Liver (tissue), 9 donors: ENCODE results near the gene JPH3. TPM values are rescaled to one million over a fixed set of nuclear protein-coding genes. Genes with fewer than 3 reads are reported as not detected.

Experiments used
- DNase-seq: peaks from one replicate; pipeline ENCODE4 v3.0.0-alpha.2; 2017; ENCODE audit warnings: low spot score
- H3K27ac ChIP-seq, 2 donors: one replicate each; pipeline ENCODE4 v1.7.0; 2013; ENCODE audit warnings: inconsistent platforms in 2 of 2, low read length in 2 of 2, control low read depth in 1 of 2, low read depth in 1 of 2, mild to moderate bottlenecking in 1 of 2
- H3K27me3 ChIP-seq, 4 donors: one replicate each; pipeline versions ENCODE4 v1.6.1 to v1.7.0; 2013; ENCODE audit warnings: low read length in 3 of 4, inconsistent platforms in 1 of 4, mild to moderate bottlenecking in 1 of 4, moderate library complexity in 1 of 4; ENCODE audit not compliant: control insufficient read depth in 4 of 4, insufficient read depth in 4 of 4
- H3K36me3 ChIP-seq, 4 donors: one replicate each; pipeline versions ENCODE4 v1.6.1 to v1.7.0; 2013; ENCODE audit warnings: low read length in 3 of 4, mild to moderate bottlenecking in 3 of 4, low read depth in 1 of 4, moderate library complexity in 1 of 4; ENCODE audit not compliant: control insufficient read depth in 4 of 4, insufficient read depth in 3 of 4
- H3K4me1 ChIP-seq, 4 donors: one replicate each; pipeline versions ENCODE4 v1.6.1 to v1.7.0; 2013; ENCODE audit warnings: low read length in 3 of 4, mild to moderate bottlenecking in 3 of 4, moderate library complexity in 1 of 4; ENCODE audit not compliant: control insufficient read depth in 4 of 4, insufficient read depth in 4 of 4
- H3K4me3 ChIP-seq, 3 donors: one replicate each; pipeline versions ENCODE4 v1.6.1 to v1.7.0; 2013; ENCODE audit warnings: low read length in 3 of 3, control low read depth in 1 of 3, low read depth in 1 of 3, mild to moderate bottlenecking in 1 of 3
- H3K9ac ChIP-seq, 2 donors: one replicate each; pipeline ENCODE4 v1.7.0; 2013; ENCODE audit warnings: low read length in 2 of 2, mild to moderate bottlenecking in 2 of 2, moderate library complexity in 2 of 2, control low read depth in 1 of 2, low read depth in 1 of 2
- H3K9me3 ChIP-seq, 4 donors: one replicate each; pipeline versions ENCODE4 v1.6.1 to v1.7.0; 2013; ENCODE audit warnings: low read length in 3 of 4; ENCODE audit not compliant: control insufficient read depth in 4 of 4
- CTCF ChIP-seq: fragments of 150-350 bp; IDR thresholded peaks from 2 replicates; pipeline ENCODE4 v1.5.1; 2017; ENCODE audit warnings: improper control_type of control experiment, low read depth, low read length; ENCODE audit not compliant: missing input control
- EGR1 ChIP-seq, 2 donors: IDR thresholded peaks; 2 replicates each; pipeline ENCODE4 v1.6.1; 2016 to 2018; ENCODE audit warnings: antibody characterized with exemption in 2 of 2, low read depth in 2 of 2
- FOXA1 ChIP-seq: IDR thresholded peaks from 2 replicates; pipeline ENCODE4 v1.6.1; 2016; ENCODE audit warnings: antibody characterized with exemption
- FOXA2 ChIP-seq: IDR thresholded peaks from 2 replicates; pipeline ENCODE4 v1.6.1; 2016; ENCODE audit warnings: antibody characterized with exemption
- GABPA ChIP-seq, 2 donors: IDR thresholded peaks in 1 of 2; conservative IDR thresholded peaks in 1 of 2; 2 replicates each; pipeline ENCODE4 v1.6.1; 2016; ENCODE audit warnings: antibody characterized with exemption in 2 of 2, mild to moderate bottlenecking in 1 of 2, moderate library complexity in 1 of 2
- HNF4A ChIP-seq, 2 donors: conservative IDR thresholded peaks; 2 replicates each; pipeline ENCODE4 v1.6.1; 2016; ENCODE audit warnings: antibody characterized with exemption in 2 of 2, mild to moderate bottlenecking in 2 of 2
- HNF4G ChIP-seq: IDR thresholded peaks from 2 replicates; pipeline ENCODE4 v1.6.1; 2016; ENCODE audit warnings: antibody characterized with exemption
- JUND ChIP-seq, 2 donors: IDR thresholded peaks; 2 replicates each; pipeline ENCODE4 v1.6.1; 2016; ENCODE audit warnings: antibody characterized with exemption in 2 of 2
- NR2F2 ChIP-seq: IDR thresholded peaks from 2 replicates; pipeline ENCODE4 v1.6.1; 2016; ENCODE audit warnings: antibody characterized with exemption
- RAD21 ChIP-seq, 2 donors: IDR thresholded peaks; 2 replicates each; pipeline ENCODE4 v1.6.1; 2016; ENCODE audit warnings: antibody characterized with exemption in 2 of 2, mild to moderate bottlenecking in 2 of 2
- REST ChIP-seq: IDR thresholded peaks from 2 replicates; pipeline ENCODE4 v1.6.1; 2016; ENCODE audit warnings: antibody characterized with exemption, mild to moderate bottlenecking
- RXRA ChIP-seq, 2 donors: IDR thresholded peaks; 2 replicates each; pipeline ENCODE4 v1.6.1; 2017 to 2018; ENCODE audit warnings: antibody characterized with exemption in 2 of 2, mild to moderate bottlenecking in 1 of 2
- SP1 ChIP-seq: IDR thresholded peaks from 2 replicates; pipeline ENCODE4 v1.6.1; 2018; ENCODE audit warnings: antibody characterized with exemption, mild to moderate bottlenecking
- TAF1 ChIP-seq: conservative IDR thresholded peaks from 2 replicates; pipeline ENCODE4 v1.6.1; 2016; ENCODE audit warnings: antibody characterized with exemption, mild to moderate bottlenecking
- YY1 ChIP-seq: IDR thresholded peaks from 2 replicates; pipeline ENCODE4 v1.6.1; 2016; ENCODE audit warnings: antibody characterized with exemption, mild to moderate bottlenecking
- ZBTB33 ChIP-seq: IDR thresholded peaks from 2 replicates; pipeline ENCODE4 v1.6.1; 2016; ENCODE audit warnings: antibody characterized with exemption
- WGBS: extraction: QIAGEN DNeasy Blood & Tissue Kit; methylation state at CpG from one replicate; pipeline ENCODE4 v1.1.7; 2013; 5-methylcytosine and 5-hydroxymethylcytosine counted together
- polyA plus RNA-seq, 2 donors: library from polyadenylated mRNA; stranded (reverse) in 1 of 2; unstranded in 1 of 2; fragments of 200-250 nt in 1 of 2; fragments of >200 nt in 1 of 2; fragmentation: Nextera tagmentation in 1 of 2; extraction: Ambion mirVana in 1 of 2; gene quantifications; one replicate each; pipeline versions ENCODE4 v1.2.1 to v1.2.3, GENCODE V29; 2013 to 2015
- total RNA-seq, 2 donors: library from RNA; depleted of rRNA; stranded (reverse); fragments of >200 nt; gene quantifications; one replicate each; pipeline ENCODE4 v1.2.3, GENCODE V29; 2014
- TF ChIP-seq, protein P1 (sequence below): IDR thresholded peaks from 2 replicates; pipeline ENCODE4 v1.6.1; 2016; ENCODE audit warnings: antibody characterized with exemption
- TF ChIP-seq, protein P2 (sequence below): IDR thresholded peaks from 2 replicates; pipeline ENCODE4 v1.6.1; 2016; ENCODE audit warnings: antibody characterized with exemption
- donor health status: healthy.
- donor health status: healthy.
- donor health status: healthy.
- donor health status: healthy.
- donor health status: healthy.

The JPH3 gene
- total and polyA plus RNA-seq, 4 donors: under 0.01 to 0.09 (median 0.04) TPM

DNA sequence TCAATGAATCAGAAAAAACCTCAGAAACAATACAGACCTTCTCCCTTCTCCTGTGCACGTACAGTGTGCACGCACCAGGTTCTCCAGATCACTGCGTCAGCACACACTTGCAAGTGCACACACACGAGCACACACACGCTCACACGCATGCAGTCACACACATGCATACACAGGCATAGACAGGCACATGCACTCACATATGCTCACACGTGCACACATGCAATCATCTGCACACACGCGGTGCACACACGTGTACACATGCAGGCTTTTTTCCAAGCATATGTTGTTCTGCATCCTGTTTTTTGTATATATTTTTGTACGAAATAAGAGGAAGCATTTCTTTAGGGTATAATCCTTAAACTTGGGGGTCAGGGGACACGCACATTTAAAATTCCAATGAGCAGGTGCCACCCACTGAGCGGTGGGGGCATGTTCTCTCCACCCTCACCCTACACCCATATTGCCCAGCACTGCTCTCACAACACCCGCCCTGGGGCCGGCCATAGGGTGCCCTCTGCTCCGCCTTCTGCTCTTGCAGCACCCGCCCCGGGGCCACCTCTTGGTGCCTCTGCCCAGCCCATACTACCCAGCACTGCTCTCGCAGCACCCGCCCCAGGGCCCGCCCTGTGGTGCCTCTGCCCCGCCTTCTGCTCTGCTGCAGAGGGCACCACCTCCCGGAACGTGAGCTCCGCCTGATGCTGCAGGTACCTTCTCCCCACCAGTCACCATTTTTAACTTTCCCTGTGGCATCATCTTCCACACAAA lies 142.6 kb downstream of the JPH3 start:
- no peak for TF ChIP-seq RAD21 (IDR thresholded peaks at IDR 0.05)
- TF ChIP-seq HNF4A (conservative IDR thresholded peaks at IDR 0.05): no peak
- no peak for TF ChIP-seq HNF4G
- TF ChIP-seq REST: no peak
- no peak for TF ChIP-seq GABPA (IDR thresholded peaks at IDR 0.05 in 1 of 2, conservative IDR thresholded peaks at IDR 0.05 in 1 of 2)
- TF ChIP-seq JUND (IDR thresholded peaks at IDR 0.05): no peak
- no peak for TF ChIP-seq YY1
- TF ChIP-seq FOXA2: no peak
- no peak for TF ChIP-seq SP1
- TF ChIP-seq TAF1: no peak
- TF ChIP-seq RXRA (IDR thresholded peaks at IDR 0.05): no peak
- no peak for TF ChIP-seq FOXA1
- TF ChIP-seq, protein P1, sequence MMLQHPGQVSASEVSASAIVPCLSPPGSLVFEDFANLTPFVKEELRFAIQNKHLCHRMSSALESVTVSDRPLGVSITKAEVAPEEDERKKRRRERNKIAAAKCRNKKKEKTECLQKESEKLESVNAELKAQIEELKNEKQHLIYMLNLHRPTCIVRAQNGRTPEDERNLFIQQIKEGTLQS: no peak
- TF ChIP-seq CTCF: no peak
- no peak for TF ChIP-seq NR2F2
- TF ChIP-seq, protein P2, sequence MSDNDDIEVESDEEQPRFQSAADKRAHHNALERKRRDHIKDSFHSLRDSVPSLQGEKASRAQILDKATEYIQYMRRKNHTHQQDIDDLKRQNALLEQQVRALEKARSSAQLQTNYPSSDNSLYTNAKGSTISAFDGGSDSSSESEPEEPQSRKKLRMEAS: no peak
- TF ChIP-seq EGR1 (IDR thresholded peaks at IDR 0.05; ENCODE audit: low read depth in 2 of 2): no peak
- no peak for TF ChIP-seq ZBTB33
- no peak for DNase-seq
- H3K9ac ChIP-seq: no peak overlapping the region
- no peak overlapping the region for H3K27ac ChIP-seq
- 90% methylated on average over 25 of the region's 25 CpGs for WGBS
- H3K27me3 ChIP-seq: no peaks in the 10 kb centered on the region
- H3K4me1 ChIP-seq: no peaks in the 10 kb centered on the region
- H3K4me3 ChIP-seq: no peak overlapping the region
- H3K36me3 ChIP-seq: peaks cover 12 to 64% (median 32%) of the 10 kb centered on the region in 4 donors
- no peaks in the 10 kb centered on the region for H3K9me3 ChIP-seq
